Measurements from ENCODE around the gene RANBP2.

Gene RANBP2

DNA sequence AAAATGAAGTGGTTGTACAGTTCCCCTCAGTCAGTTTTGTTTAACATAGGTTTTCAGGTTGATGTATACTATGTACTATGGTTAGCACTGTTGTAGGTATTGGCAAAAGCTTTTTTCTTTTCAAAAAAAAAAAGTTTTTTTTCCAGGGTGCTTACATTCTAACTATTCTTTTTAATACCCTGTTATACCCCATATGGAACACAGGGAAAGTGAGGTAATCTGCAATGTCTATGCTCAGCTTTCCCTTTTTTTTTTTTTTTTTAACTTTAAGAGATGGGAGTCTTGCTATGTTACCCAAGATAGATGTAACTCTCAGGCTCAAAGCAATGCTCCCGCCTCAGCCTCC, 66.7 kb downstream of the RANBP2 start:
- DNase-seq: no peak

DNA sequence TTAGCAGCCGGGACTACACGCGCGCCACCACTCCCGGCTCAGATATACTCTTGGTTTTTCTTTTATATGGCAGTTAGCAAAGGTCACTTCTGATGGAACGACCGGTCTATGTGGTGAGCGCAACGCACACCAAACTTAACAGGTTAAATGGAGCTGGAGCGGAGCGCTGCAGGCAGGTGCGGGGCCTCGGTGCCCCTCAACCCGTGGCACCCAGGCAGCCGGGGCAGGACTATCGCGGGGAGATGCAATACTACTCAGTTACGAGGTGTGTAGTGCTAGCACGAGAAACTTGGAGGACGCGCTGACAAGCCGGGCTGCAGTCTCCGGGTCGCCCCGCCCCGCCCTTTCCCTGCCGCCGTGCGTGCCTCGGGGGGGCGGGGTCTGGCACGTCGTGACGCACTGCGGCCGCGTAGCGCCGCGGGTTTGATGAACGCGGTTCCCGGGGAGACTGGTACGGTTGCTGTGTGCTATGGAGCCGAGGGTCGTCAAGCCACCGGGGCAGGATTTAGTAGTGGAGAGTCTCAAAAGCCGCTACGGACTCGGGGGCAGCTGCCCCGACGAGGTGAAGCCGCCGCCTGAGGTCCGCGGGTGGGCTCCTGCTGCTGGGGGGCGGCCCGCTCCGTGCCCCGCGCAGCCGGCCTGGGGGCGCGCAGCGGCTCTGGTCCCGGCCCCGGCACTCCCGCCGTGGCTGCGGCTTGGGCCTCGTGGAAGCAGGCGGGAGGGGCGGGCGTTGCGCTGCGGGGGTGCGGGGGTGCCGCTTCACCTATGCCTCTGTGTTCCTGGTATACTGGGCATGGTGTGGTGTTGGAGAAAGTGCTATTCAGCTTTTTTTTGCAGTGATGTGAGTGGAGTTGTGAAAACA, 67.3 kb downstream of the RANBP2 start, which contains the start of gene CCDC138:
TSS of gene CCDC138 (plus strand) at position 418 of the 862 bp plus-strand sequence. CDS start at position 470, 52 bp downstream.
- DNase-seq: peak; percentile 80 to 92 (median 88)

DNA sequence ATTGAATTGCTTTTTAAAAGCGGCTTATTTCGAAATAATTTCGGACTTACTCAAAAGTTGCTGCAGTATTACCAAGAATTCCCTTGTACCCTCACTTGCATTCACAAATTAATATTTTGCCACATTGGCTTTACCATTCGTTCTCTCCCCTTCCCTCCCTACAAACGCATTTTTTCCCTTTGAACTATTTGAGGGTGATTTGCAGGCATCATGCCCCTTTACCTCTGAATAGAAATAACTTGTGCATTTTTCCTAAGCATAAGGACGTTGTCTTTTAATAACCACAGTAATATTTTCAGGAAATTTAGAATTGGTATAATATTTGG, 67.9 kb downstream of the RANBP2 start:
- DNase-seq: no peak

DNA sequence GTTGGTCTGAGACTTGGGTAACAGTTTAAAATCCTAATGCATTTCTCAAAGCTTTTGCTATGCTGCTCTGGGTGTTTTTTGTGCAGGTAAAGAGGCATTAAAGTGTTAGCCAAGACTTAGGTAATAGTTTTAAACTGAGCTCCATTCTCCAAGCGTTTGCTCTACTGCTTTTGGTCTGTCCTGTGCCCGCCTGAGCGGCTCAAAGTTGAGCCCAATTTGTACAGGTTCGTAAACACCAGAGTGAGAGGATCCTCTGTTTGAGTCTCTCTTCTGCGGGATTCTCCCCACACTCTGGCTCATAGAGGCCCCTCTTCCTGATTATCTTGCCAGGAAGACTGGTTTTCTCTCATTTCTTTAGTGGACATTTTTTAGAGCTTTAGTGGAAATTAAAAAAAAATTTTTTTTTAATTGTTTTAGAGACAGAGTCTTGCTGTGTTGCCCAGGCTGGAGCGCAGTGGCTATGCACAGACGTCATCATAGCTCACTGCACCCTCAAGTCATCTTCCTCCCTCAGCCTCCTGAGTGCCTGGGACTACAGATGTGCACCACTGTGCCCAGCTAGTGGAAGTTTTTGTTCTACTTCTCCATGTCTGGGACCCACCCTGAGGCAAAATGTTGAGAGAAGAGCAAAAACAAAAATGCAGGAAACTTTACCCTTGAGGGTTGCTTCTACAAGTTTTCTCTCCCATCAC, 83.9 kb downstream of the RANBP2 start:
- no peak for DNase-seq

DNA sequence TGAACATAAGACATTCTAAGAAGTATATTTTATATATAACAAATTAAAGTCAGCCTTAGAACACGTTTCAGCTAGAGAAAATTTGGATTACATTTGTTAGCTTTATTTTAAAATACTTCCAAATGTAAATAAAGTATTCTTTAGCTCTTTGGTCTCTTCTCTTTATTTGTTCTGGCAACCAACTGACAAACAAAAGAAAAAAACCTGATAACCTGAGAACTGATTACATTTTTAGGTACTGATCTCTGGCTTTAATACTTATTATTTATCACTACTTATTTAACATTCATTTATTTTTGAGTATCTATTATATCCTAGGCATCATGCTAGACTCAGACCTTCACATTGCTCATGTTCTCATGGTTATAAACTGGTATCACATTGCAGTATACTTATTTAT, 85.8 kb downstream of the RANBP2 start:
- DNase-seq: no peak

DNA sequence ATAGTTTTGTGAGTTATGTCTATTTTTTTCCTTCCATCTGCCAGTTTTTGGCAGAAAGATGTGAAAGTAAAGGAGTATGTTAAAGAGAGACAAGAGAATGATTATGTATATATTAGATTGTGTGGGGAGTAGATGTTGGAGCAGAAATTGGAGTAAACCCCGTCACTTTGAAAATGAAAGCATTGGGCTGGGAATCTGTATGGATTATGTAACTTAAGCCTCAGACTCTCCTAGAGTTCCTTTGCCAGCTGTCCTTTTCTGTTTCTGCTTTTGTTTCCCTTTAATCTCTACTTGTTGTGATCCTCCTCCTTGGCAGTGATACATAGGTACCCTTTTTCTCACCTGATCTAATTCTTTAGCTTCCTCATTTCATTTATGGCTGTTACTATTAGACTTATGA, 86.5 kb downstream of the RANBP2 start:
- DNase-seq: no peak

DNA sequence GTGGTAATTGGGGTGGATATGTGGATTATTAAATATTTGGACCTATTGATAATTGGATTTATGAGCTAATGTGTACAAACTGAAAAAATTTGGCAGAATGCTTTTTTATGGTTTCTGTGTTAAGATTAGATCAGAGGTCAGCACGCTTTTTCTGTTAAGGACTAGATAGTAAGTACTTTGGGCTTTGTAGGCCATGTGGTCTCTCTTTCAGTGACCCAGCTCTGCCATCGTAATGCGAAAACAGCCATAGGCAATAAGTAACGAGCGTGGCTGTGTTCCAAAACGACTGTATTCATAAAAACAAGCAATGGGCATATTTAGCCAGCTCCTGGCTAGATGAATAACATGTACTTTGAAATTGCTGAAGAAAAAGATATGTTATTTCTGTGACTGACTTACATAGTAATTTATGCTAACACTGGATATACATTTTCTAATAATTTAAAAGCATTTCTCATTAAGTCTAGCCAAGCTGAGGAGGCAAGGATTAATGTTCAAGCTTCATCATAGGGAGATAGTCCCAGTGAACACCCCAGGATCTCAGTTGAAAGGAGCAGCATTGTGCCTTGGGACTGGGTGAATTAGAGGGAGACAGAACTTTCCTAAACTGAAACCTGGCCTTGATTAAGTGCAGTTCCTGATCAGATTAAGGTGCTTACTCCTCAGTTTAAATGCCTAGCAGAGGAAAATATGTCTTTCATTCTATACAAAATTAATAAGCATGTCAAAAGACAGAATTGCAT, 87.3 kb downstream of the RANBP2 start:
- DNase-seq: no peak

DNA sequence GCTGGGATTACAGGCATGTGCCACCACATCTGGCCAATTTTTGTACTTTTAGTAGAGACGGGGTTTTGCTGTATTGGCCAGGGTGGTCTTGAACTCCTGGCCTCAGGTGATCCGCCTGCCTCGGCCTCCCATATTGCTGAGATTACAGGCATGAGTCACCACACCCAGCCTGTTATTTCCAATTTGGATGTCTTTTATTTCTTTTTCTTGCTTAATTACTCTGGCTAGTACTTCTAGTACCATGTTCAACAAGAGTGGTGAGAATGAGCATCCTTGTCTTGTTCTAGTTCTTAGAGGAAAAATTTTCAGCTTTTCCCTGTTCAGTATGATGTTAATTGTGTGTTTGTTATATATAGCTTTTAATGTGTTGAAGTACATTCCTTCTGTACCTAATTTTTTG, 90.7 kb downstream of the RANBP2 start:
- no peak for DNase-seq

DNA sequence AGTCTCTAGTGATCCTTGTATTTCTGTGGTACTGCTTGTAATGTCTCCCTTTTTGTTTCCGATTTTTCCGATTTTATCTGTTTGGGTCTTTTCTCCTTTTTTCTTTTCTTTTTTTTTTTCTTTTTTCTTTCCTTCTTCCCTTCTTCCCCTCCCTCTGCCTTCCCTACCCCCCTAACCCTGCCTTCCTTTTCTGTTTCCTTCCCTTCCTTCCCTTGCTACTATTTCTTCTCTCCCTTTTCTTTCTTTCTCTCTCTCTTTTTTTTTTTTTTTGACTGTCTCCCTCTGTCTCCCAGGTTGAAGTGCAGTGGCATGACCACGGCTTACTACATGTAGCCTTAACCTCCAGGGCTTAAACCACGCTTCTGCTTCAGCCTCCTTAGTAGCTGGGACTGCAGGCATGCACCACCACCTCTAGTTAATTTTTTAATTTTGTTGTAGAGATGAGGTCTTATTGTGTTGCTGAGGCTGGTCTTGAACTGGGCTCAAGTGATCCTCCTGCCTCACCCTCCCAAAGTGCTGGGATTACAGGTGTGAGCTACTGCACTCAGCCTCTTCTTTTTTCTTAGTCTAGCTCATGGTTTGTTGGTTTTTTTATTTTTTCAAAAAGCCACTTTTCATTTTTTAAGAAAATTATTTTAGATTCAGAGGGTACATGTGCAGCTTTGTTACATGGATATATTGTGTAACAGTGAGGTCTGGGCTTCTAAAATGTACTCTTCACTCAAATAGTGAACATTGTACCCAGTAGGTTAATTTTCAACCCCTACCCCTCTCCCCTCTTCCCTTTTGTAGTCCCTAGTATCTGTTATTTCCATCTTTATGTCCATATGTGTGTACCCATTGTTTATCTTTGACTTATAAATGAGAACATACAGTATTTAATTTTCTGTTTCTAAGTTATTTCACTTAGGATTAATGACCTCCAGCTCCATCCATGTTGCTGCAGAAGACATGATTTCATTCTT, 92.0 kb downstream of the RANBP2 start:
- DNase-seq: no peak

DNA sequence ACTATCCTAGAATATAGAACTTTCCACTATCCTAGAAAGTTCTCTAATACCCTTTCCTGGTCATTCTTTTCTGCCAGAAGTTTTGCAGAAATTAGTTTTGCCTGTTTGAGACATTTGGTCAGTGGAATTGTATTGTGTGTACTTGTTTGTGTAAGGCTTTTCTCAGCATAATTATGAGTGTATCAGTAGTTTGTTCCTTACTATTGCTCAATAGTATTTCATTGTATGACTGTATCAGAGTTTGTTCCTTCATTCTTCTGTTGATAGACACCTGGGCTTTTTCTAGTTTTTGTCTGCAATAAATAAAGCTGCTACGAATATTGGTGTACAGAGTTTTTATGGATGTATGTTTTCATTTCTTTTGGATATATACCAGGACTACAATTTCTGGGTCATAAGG, 94.5 kb downstream of the RANBP2 start:
- DNase-seq: no peak

DNA sequence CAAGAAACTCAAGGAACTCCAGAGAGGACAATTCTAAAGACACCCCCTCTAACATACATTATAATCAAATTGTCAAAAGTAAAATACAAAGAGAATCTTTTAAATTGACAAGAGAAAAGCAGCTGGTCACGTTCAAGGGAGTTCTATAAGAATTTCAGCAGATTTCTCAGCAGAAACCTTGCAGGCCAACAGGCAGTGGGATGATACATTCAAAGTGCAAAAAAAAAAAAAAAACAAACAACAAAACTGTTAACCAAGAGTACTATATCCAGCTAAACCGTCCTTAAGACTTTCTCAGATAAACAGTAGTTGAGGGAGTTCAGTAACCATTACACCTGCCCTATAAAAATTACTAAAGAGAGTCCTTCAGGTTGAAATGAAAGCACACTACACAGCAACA, 101.2 kb downstream of the RANBP2 start:
- no peak for DNase-seq

DNA sequence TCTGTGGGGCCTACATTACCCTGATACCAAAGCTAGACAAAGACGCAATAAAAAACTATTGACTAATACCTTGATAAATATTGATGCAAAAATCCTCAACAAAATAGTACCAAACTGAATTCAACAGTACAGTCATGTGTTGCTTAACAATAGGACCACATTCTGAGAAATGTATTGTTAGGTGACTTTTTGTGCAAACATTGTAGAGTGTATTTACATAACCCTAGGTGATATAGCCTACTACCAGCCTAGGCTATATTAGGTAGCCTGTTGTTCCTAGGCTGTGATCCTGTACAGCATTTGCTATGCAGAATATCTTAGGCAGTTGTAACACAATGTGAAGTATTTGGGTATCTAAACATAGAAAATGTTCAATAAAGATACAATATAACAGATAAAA, 104.0 kb downstream of the RANBP2 start:
- DNase-seq: no peak

DNA sequence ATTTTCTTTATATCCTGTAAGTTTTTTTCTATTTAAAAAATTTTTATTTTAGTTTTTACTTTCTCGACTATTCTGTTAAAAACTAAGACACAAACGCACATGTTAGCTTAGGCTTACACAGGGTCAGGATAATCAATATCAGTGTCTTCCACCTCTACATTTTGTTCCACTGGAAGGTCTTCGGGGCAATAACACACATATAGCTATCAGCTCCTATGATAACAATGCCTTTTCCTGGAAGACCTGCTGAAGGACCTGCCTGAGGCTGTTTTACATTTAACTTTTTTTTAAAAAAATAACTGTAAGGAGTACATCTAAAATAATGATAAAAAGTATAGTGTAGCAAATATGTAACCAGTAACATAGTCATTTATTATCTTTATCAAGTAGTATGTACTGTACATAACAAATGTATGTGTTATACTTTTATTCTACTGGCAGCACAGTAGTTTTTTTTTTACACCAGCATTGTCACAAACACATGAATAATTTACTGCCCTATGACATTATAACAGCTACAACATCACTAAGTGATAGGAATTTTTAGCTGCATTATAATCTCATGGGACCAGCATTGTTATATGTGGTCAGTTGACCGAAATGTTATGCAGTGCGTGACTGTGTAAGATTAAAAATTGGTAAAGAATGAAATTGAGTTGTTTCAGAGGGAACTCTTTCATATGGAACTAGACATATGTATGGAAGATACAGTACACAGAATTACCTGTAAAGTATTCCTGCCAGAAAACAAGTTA, 105.2 kb downstream of the RANBP2 start:
- no peak for DNase-seq

DNA sequence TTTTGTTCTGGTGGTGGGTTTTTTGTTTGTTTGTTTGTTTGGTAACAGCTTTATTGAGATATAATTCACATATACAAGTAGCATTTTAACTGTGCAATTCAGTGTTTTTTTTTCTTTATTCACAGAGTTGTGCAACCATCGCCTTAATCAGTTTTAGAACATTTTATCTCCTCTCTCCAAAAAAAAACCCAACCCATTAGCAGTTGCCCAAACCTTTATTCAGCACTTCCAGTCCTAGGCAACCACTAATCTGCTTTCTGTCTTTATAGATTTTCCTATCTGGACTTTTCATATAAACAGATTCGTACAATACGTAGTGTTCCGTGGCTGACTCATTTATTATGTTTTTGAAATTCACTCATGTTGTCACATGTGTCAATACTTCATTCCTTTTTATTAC, 106.0 kb downstream of the RANBP2 start:
- no peak for DNase-seq

DNA sequence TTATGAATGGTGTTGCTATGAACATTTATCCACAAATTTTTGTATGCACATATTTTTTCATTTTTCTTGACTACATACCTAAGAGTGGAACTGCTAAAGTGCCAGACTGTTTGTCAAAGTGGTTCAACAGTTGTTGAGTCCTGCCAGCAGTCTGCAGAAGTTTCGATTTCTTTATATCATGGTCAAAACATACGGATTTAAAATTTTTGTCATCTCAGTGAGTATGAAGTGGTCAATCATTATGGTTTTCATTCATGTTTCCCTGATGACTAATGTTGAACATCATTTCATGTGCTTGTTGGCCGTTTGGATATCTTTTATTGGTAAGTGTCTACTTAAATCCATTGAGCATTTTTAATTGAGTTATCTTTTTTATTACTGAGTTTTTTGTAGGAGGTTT, 106.5 kb downstream of the RANBP2 start:
- DNase-seq: no peak

DNA sequence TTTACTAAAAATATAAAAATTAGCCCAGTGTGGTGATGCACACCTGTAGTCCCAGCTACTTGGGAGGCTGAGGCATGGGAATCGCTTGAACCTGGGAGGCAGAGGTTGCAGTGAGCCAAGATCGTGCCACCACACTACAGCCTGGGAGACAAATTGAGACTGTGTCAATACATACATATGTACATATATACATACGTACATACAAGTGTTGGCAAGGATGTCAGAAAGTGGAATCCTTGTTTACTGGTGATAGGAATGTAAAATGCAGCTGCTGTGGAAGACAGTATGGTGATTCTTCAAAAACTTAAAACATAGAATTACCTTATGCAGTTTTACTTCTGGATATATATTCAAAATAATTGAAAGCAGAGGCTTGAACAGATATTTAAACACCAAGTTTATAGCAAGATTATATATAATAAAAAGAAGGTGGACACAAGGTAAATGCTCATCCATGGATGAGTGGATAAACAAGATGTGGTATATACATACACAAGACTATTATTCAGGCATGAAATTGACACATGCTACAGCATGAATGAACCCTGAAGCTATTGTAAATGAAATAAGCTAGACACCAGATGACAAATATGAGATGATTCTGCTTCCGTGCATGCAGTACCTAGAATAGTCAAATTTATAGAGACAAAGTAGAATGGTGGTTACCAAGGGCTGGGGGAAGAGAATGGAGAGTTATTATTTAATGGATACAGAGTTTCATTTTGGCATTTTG, 110.5 kb downstream of the RANBP2 start:
- DNase-seq: no peak

DNA sequence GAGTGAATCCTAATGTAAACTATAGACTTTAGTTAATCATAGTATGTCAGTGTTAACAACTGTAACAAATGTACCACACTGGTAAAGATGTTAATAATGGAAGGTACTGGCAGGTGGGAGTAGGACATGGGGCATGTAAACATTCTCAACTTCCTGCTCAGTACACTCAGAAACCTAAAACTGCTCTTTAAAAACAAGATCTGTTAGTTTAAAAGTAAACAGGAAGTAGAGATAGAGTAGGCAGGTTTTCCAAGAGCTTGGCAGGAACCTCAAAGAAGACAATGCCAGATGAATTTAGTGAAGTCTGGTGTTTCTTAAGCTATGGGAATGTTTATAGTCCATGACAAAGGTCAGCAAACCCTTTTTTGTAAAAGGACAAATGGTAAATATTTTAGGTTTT, 113.9 kb downstream of the RANBP2 start:
- no peak for DNase-seq

DNA sequence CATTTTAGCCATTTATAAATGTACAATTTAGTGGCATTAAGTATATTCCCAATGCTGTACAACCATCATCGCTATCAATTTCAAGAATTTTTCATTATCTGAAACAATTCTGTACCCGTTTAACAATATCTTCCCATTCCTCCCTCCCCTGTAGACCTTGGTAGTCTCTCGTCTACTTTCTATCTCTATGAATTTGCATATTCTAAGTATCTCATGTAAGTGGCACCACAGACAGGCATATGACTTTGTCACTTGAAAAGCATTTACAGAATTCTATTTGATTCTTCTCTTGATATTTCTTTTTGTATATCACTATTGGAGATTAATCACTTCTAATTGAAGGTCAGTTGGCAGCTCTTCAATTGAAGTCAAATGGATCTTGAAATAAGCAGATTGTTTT, 115.3 kb downstream of the RANBP2 start:
- DNase-seq: no peak

DNA sequence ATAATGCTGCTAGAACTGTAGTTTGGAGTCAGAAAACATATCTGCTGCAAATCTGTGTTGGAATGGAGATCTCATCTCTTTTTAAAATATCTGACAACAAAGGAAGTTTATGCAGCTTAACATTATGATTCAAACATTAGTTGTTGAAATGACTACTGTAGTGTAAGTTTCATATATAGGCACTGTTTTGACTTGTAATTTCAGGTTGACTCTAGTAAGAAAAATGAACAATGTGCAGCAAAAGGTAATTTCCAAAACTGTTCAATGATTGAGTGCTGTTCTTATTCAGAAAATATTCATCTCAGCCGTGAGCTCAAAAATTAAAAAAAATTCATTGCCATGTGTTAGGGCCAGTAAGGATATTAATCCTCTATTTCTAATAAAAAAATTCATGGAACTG, 115.8 kb downstream of the RANBP2 start:
- no peak for DNase-seq
